Lung (tissue), 12 donors: ENCODE results near the gene STX18. TPM values are rescaled to one million over a fixed set of nuclear protein-coding genes. Genes with fewer than 3 reads are reported as not detected.

Experiments used
- ATAC-seq: fragments of 200-7000 bp; cut with Tn5 transposase; one replicate; pipeline ENCODE4 v1.9.1; 2020; ENCODE audit warnings: moderate number of reproducible peaks; ENCODE audit not compliant: insufficient read depth, low FRiP score
- DNase-seq, 3 donors: peaks; one replicate each; pipeline ENCODE4 v3.0.0-alpha.2; 2013 to 2017
- H3K27ac ChIP-seq, 2 donors: one replicate each; pipeline ENCODE4 v1.5.1; 2013; ENCODE audit warnings: mild to moderate bottlenecking in 2 of 2, moderate library complexity in 2 of 2, control low read depth in 1 of 2, inconsistent platforms in 1 of 2, low read depth in 1 of 2, low read length in 1 of 2
- H3K27me3 ChIP-seq, 3 donors: one replicate each; pipeline ENCODE4 v1.5.1; 2013; ENCODE audit warnings: low read length in 2 of 3; ENCODE audit not compliant: control insufficient read depth in 3 of 3, insufficient read depth in 3 of 3
- H3K36me3 ChIP-seq, 4 donors: one replicate each; pipeline ENCODE4 v1.5.1; 2013; ENCODE audit warnings: low read length in 4 of 4, mild to moderate bottlenecking in 1 of 4, moderate library complexity in 1 of 4; ENCODE audit not compliant: control insufficient read depth in 4 of 4, insufficient read depth in 4 of 4
- H3K4me1 ChIP-seq, 5 donors: one replicate each; pipeline ENCODE4 v1.5.1; 2013; ENCODE audit warnings: low read length in 5 of 5, mild to moderate bottlenecking in 2 of 5, moderate library complexity in 1 of 5; ENCODE audit not compliant: control insufficient read depth in 5 of 5, insufficient read depth in 5 of 5
- H3K4me3 ChIP-seq: one replicate; pipeline ENCODE4 v1.5.1; 2013; ENCODE audit warnings: mild to moderate bottlenecking, control low read depth, moderate library complexity
- H3K9ac ChIP-seq, 2 donors: one replicate each; pipeline ENCODE4 v1.5.1; 2013; ENCODE audit warnings: low read length in 2 of 2, control low read depth in 1 of 2; ENCODE audit not compliant: insufficient read depth in 1 of 2
- H3K9me3 ChIP-seq, 4 donors: one replicate each; pipeline ENCODE4 v1.5.1; 2013; ENCODE audit warnings: low read length in 3 of 4, mild to moderate bottlenecking in 1 of 4, moderate library complexity in 1 of 4; ENCODE audit not compliant: control insufficient read depth in 4 of 4, insufficient read depth in 3 of 4
- WGBS, 2 donors: extraction: QIAGEN DNeasy Blood & Tissue Kit; methylation state at CpG; one replicate each; pipeline ENCODE4 v1.1.7; 2013; 5-methylcytosine and 5-hydroxymethylcytosine counted together
- polyA plus RNA-seq, 2 donors: library from polyadenylated mRNA; stranded (reverse); fragments of 200-250 nt; gene quantifications; one replicate each; pipeline ENCODE4 v1.2.1, GENCODE V29; 2013
- total RNA-seq, 2 donors: library from RNA; depleted of rRNA in 1 of 2; stranded (reverse); fragments of >200 nt in 1 of 2; gene quantifications; one replicate each; pipeline ENCODE4 v1.2.1, GENCODE V29; 2014 to 2021
- TF ChIP-seq, protein P1 (sequence below): IDR thresholded peaks from 2 replicates; pipeline ENCODE4 v1.5.1; 2012; ENCODE audit warnings: mild to moderate bottlenecking; ENCODE audit errors: control extremely low read depth, extremely low read depth
- donor health status: control.
- donor health status: control.
- donor health status: Bipolar disorder and iron deficiency.
- donor health status: healthy.
- donor health status: DM: yes; HTN: yes; CAD: no.

The STX18 gene
- total and polyA plus RNA-seq, 4 donors: 16.2 to 34.1 (median 24.8) TPM

- Histone ChIP-seq H3K4me1 (peaks cover 0 to 5% (median 0%) of the 10 kb centered on the region in 5 donors), H3K27ac (no peak overlapping the region), H3K9ac (no peak overlapping the region), H3K4me3 (no peak overlapping the region), H3K36me3 (peaks cover 0 to 5% (median under 1%) of the 10 kb centered on the region in 4 donors), H3K9me3 (no peaks in the 10 kb centered on the region), H3K27me3 (no peaks in the 10 kb centered on the region)
- peak in 1 of 3 donors; percentile 32 for DNase-seq
- no peak for ATAC-seq
- TF ChIP-seq, protein P1, sequence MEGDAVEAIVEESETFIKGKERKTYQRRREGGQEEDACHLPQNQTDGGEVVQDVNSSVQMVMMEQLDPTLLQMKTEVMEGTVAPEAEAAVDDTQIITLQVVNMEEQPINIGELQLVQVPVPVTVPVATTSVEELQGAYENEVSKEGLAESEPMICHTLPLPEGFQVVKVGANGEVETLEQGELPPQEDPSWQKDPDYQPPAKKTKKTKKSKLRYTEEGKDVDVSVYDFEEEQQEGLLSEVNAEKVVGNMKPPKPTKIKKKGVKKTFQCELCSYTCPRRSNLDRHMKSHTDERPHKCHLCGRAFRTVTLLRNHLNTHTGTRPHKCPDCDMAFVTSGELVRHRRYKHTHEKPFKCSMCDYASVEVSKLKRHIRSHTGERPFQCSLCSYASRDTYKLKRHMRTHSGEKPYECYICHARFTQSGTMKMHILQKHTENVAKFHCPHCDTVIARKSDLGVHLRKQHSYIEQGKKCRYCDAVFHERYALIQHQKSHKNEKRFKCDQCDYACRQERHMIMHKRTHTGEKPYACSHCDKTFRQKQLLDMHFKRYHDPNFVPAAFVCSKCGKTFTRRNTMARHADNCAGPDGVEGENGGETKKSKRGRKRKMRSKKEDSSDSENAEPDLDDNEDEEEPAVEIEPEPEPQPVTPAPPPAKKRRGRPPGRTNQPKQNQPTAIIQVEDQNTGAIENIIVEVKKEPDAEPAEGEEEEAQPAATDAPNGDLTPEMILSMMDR: no peak
- WGBS, 2 donors: 86 to 92% methylated on average over 4 of the region's 4 CpGs
These were observed 17.5 kb downstream of the STX18 start for GRCh38 chr4:4524364-4524763.

DNA sequence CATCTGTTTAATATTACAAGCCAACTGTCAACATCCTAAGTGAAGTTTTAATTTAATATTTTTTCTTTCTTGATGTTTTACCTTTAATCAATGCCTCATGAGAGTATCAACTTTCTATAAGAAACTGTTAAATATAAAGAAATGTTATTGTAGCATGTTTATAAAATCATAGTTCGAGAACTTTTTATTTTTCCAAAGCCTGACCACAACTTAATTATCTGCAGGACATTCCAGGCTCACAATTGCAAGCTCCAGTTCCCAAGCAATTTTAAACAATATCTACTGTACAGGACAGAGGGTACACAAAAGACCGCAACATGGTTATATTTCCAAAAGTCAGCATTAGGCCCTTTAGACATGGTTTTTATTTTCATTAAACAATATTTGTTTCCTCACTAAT lies 20.1 kb downstream of the STX18 start:
- WGBS, 2 donors: 88 to 93% methylated on average over 2 of the region's 2 CpGs
- DNase-seq: no peak
- ATAC-seq: no peak
- TF ChIP-seq, protein P1: no peak
- H3K9ac ChIP-seq: no peak overlapping the region
- H3K36me3 ChIP-seq: peaks cover 0 to 5% (median 0%) of the 10 kb centered on the region in 4 donors
- H3K27ac ChIP-seq: no peak overlapping the region
- H3K4me3 ChIP-seq: no peak overlapping the region
- no peaks in the 10 kb centered on the region for H3K27me3 ChIP-seq
- H3K4me1 ChIP-seq: peaks cover 0 to 4% (median 0%) of the 10 kb centered on the region in 5 donors
- H3K9me3 ChIP-seq: no peaks in the 10 kb centered on the region

- DNase-seq (no peak), ATAC-seq (no peak)
- H3K27me3 ChIP-seq: no peaks in the 10 kb centered on the region
- 90 to 91% methylated on average over 3 of the region's 3 CpGs for WGBS, 2 donors
- H3K9ac ChIP-seq: no peak overlapping the region
- H3K36me3 ChIP-seq: peaks cover 0 to 2% (median 0%) of the 10 kb centered on the region in 4 donors
- H3K27ac ChIP-seq: no peak overlapping the region
- H3K4me3 ChIP-seq: no peak overlapping the region
- H3K9me3 ChIP-seq: no peaks in the 10 kb centered on the region
- H3K4me1 ChIP-seq: peaks cover 0 to 4% (median 0%) of the 10 kb centered on the region in 5 donors
- TF ChIP-seq, protein P1: no peak
These were observed 20.7 kb downstream of the STX18 start for GRCh38 chr4:4521136-4521535.

DNA sequence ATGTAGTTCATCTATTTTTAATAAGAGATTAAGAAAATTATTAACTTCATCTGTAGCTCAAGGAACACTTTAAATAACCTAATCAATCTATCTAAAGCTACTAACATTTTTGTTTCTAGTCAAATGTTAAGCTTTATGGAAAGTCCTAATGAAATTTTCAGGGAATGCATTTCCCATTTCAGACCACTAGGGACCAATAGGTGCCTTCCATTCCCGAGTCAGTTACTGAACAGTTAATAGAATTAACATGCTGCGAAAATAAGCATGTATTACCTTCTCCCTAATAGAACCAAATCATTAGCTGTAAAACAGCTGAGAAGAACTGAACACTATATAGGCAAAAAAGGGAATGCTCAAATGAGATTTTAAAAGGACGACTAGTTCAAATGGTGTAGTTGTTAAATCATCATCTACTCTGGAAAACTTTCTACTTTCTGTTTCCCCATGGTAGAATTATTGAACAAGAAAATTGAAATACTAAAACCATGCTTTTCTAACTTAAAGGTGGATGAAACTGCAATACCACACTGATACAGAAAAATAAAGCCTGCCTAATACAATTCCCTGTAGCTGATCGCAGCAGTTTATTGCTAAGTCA lies 22.5 kb downstream of the STX18 start:
- no peaks in the 10 kb centered on the region for H3K9me3 ChIP-seq
- ATAC-seq: no peak
- H3K9ac ChIP-seq: no peak overlapping the region
- DNase-seq: no peak
- no peaks in the 10 kb centered on the region for H3K27me3 ChIP-seq
- no peak overlapping the region for H3K27ac ChIP-seq
- 73 to 82% methylated on average over 4 of the region's 4 CpGs for WGBS, 2 donors
- H3K4me3 ChIP-seq: no peak overlapping the region
- TF ChIP-seq, protein P1: no peak
- peaks cover 0 to 3% (median 0%) of the 10 kb centered on the region in 5 donors for H3K4me1 ChIP-seq
- no peaks in the 10 kb centered on the region for H3K36me3 ChIP-seq
